C4-2B (cell line): ENCODE measurements around the gene ZNF618.

ENCODE experiments used
- H3K27ac ChIP-seq: fragments of 450-650 bp; 2 replicates; pipeline ENCODE4 v1.5.1; 2017
- ZFX ChIP-seq: fragments of 450-650 bp; IDR thresholded peaks from 2 replicates; pipeline ENCODE4 v1.6.1; 2017
- TF ChIP-seq, protein P1 (sequence below): fragments of 450-650 bp; conservative IDR thresholded peaks from 2 replicates; pipeline ENCODE4 v1.5.1; 2017; ENCODE audit warnings: mild to moderate bottlenecking

The ZNF618 gene

DNA sequence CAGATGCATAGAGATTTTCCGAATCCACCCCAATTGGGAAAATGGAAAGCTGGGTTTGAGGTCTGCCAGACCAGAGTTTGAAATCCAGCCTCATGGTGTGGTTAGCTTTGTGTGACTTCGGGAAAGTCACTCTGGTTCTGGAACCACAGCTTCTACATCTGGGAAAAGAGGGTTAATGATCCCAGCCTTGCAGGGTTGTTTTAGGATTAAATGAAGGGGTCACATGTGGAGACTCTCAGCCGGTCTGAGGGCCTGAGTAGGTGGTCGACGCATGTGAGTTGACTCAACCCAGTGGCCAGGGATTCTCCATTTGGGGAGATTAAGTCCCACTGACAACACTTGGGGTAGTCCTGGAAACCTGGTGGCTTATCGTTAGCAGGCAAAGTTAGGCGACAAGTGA is 6.1 kb downstream of the ZNF618 start:
- no peak overlapping the region for H3K27ac ChIP-seq
- TF ChIP-seq ZFX = no peak
- TF ChIP-seq, protein P1, sequence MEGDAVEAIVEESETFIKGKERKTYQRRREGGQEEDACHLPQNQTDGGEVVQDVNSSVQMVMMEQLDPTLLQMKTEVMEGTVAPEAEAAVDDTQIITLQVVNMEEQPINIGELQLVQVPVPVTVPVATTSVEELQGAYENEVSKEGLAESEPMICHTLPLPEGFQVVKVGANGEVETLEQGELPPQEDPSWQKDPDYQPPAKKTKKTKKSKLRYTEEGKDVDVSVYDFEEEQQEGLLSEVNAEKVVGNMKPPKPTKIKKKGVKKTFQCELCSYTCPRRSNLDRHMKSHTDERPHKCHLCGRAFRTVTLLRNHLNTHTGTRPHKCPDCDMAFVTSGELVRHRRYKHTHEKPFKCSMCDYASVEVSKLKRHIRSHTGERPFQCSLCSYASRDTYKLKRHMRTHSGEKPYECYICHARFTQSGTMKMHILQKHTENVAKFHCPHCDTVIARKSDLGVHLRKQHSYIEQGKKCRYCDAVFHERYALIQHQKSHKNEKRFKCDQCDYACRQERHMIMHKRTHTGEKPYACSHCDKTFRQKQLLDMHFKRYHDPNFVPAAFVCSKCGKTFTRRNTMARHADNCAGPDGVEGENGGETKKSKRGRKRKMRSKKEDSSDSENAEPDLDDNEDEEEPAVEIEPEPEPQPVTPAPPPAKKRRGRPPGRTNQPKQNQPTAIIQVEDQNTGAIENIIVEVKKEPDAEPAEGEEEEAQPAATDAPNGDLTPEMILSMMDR = no peak

DNA sequence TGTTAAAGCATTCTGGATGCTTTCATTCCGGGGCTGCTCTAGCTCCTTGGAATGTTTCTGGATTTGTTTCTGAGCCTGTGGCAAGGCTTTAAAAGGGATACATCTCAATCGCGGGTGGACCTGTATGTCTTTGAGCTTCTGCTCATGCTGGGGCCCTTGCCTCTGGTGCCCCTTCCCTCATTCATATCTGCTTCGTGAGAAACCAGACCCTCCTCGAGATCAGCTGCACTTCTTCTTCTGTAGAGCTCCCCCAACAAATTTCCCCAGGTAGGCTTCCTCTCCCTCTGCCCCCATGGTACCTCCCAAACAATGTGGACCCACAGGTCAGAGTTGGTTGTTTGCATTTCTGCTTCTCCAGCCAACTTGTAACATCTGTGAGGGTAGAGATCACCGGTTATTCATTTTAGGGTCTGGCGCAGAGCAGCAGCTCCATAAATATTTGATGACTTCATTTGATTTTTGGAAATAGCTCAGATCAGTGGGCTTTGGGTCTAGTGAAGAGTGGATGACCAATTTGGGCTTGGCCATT is 6.6 kb downstream of the ZNF618 start:
- H3K27ac ChIP-seq = no peak overlapping the region
- TF ChIP-seq, protein P1 = no peak
- no peak for TF ChIP-seq ZFX

DNA sequence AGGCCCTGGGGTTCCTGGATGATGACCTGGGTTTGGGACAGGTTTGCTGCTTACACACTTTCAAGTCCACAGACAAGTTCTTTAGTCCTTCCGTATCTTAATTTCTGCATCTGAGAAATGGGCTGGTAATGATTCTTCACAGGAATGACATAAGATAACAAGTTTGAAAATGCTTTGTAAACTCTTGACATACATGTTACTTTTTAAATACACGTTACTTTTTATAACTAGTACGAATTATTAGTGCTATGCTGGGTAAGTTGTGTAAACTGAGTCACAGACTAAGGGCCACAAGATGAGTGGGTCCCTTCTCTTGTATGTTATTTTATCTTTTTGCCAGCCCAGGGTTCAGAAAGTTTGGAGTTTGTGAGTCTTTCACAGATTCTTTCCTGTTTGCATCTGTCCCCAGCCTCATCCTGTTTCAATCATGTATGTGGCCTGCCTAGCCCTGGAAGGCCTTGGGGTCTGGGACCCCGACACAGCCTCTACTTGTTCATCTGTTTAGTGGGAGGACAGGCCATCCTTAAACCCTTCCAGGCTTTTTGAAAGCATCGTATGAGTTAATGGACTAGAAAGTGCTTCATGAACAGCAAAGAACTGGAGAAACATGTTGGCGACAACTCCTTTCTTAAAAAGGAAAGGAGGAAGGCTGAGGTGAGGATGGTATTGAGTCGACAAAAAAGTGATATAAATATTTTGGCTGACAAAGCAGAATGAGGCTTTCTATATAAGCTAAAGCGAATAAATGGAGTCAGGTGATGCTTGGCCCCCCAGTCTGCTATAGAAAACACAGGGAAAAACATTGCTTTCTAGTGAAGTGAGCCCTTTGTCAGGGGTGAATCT is 9.3 kb downstream of the ZNF618 start:
- TF ChIP-seq, protein P1 = no peak
- no peak for TF ChIP-seq ZFX
- no peak overlapping the region for H3K27ac ChIP-seq

DNA sequence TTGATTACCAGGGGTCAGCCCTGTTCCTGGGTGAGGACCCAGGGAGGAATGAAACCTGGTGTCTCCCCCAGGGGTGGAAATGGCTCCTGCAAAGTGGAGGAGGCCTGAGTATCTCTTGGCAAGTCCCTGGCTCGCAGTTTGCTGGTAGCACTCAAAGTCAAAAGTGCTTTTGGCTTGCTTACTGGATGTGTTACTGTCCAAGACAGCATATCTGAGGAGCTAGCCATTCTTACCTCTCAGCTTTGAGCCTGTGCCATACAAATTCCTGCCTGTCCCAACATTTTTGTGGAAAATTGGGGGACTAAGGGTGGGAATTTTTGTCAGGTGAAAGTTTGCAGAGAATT is 9.9 kb downstream of the ZNF618 start:
- no peak for TF ChIP-seq ZFX
- H3K27ac ChIP-seq = no peak overlapping the region

DNA sequence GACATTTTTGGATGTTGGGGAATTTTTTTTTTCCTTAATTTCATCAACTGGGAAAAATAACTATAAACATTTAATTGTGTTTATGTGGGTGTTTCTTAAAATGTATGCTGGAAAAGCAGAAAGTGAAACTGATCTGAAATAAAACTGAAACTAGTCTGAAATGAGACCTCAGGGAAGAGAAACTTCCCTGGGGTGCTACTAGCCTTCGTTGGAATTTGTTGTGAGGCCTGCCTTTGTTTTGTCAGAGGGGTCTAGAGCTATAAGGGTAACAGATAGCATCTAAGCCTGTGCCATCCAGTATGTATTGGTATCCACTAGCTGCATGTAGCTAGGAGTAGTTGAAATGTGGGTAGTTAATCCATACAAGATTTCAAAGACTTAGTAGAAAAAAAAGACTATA is 10.4 kb downstream of the ZNF618 start:
- H3K27ac ChIP-seq = no peak overlapping the region
- TF ChIP-seq, protein P1 = no peak
- TF ChIP-seq ZFX = no peak

DNA sequence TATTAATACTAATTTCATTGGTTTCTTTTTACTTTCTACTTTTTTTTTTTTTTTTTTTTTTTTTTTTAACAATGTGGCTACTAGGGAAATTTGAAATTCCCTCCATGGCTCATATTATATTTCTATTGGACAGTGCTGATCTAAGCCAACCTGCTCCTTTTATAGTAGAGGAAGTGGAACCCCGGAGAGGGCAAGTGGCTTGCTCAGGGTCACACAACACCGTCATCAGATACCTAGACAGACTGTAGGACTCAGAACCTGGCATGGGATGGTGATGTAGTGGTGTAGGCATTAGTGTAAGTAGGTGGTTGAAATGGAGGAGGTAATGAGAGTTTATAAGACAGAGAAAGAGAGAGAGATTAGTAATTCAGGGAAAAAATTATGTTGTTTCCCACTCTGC is 10.8 kb downstream of the ZNF618 start:
- TF ChIP-seq, protein P1 = no peak
- TF ChIP-seq ZFX = no peak
- no peak overlapping the region for H3K27ac ChIP-seq

DNA sequence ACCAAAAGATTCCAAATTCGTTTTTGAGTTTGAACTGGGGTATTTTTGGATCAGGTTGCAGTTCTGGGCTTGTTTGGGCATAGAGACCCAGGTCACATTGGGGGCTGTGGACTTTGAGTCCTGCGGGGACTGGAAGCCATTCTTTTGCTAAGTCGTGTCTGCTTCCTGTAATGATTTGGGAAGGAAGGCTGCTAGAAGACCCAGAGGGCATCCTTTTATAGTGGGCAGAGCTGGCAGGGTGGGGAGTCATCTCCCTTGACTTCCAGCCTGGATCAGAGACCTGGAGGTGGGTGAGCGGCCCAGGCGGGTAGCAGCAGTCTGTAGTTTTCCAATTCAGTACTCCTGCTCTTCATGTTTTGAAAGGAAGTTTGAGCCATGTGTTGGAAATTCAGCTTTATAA is 11.3 kb downstream of the ZNF618 start:
- TF ChIP-seq, protein P1 = no peak
- no peak for TF ChIP-seq ZFX
- no peak overlapping the region for H3K27ac ChIP-seq

DNA sequence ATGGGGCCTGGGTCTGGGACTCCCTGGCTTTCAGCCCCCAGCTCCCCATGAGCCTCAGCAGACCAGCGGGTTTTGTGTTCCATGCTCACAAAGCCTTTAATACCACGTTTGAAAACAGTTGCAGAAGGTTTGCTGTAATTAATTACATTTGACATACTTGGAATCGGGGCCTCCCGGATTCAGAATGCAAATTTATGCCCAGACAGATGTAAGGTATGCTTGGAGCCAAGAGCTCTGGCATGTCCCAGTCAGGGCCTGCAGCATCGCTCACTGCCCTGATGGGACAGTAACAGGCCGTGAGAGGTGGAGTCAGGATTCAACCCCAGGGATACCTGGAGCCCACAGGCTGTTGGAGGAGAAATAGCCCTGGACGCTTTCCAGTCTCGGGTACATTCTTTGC is 12.2 kb downstream of the ZNF618 start:
- no peak overlapping the region for H3K27ac ChIP-seq
- no peak for TF ChIP-seq ZFX
- TF ChIP-seq, protein P1 = no peak
